H4 (cell line): Measurements from ENCODE around the gene SLC13A4. TPM values are rescaled to one million over a fixed set of nuclear protein-coding genes. Genes with fewer than 3 reads are reported as not detected.
"Not testable (repeated sequence)": the region's sequence is repeated elsewhere in the genome, so short reads cannot be mapped to it uniquely, and the experiment has no call there.

Experiments
- DNase-seq: peaks from one replicate; pipeline ENCODE4 v3.0.0-alpha.2; 2015; ENCODE audit warnings: low spot score
- total RNA-seq: library from RNA; depleted of rRNA; stranded (reverse); fragments of >200 nt; shearing (Covaris generic); gene quantifications from 2 replicates; pipeline ENCODE4 v1.2.3, GENCODE V29; 2014; rRNA removed

Gene SLC13A4
- not detected in 2 replicates for total RNA-seq

GRCh38 chr7:135728136-135728669 is at the start of gene SLC13A4:
SLC13A4 (minus strand) TSS chr7:135728186; CDS start chr7:135727496, 690 bp downstream.
- no peak for DNase-seq

GRCh38 chr7:135775915-135776314 is 47.9 kb upstream of the SLC13A4 start:
- not testable (repeated sequence) for DNase-seq

DNA sequence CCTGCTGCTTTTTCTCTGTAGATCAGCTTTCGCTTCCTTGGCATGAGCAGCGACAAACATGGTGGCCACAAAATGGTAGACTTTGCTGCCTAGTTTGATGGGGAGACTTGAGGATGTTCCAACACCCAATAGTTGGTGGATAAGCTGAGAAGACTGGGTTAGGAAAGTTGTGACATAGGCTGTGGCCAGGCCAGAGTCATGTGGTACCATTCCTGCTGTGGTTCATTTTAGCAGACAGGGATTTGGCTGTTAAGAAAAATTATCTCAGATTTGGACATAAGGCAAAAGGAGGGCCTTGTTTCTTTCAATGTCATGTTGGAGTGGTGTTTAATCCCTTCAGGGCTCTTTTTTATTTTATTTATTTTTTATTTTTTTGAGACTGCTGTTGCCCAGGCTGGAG is 47.2 kb upstream of the SLC13A4 start:
- DNase-seq: peak; percentile 24

DNA sequence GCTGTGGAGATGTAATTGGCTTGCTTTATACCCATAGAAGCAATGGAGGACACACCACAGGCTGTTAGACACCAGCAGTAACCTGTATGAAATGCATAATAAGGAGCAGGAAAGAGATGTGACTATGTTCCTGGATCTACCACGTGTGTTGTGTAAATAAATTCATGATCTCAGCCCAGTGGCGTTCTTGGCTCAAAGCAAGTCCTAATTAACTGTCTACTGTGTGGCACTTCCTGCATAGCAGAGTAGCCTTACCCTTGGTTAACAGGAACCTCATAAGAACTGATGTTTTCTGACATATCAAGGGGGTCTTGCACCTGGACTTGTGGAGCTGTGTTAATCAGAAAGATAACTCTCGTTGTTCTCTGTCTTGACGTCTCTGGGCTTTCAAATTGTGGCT is 46.3 kb upstream of the SLC13A4 start:
- peak; percentile 97 for DNase-seq

- no peak for DNase-seq
Observed at GRCh38 chr7:135773464-135773863, 45.5 kb upstream of the SLC13A4 start.

DNA sequence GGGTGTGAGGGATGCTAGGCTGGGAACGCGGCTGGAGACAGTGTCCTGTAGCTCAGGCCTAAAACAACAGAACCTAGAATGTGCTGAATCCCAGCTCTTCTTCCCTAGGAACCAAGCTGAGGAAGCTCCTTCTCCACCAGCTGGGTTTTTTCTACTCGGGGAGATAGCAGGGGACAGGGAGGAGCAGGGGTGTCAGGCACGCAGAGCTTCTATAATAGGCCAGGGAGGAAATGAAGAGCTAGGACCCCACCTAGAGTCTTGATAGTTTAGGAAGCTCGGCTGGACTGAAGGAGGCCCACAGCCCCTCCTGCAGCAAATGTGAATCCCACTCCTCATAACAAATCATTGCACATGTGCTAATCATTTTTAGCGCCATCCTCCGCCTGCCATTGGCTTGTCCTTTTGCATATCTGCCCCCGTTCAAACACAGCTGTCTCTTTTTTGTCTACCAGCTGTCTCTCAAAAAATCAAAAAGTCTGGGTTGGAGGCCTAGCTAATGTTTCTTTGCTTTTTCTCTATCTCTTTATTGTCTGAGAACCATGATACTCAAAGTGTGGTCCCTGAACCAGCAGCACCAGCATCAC is 44.7 kb upstream of the SLC13A4 start:
- DNase-seq: no peak

- peak; percentile 80 for DNase-seq
Observed at GRCh38 chr7:135771961-135772638, 44.1 kb upstream of the SLC13A4 start.

- DNase-seq: no peak
Observed at GRCh38 chr7:135771051-135771450, 43.1 kb upstream of the SLC13A4 start.

DNA sequence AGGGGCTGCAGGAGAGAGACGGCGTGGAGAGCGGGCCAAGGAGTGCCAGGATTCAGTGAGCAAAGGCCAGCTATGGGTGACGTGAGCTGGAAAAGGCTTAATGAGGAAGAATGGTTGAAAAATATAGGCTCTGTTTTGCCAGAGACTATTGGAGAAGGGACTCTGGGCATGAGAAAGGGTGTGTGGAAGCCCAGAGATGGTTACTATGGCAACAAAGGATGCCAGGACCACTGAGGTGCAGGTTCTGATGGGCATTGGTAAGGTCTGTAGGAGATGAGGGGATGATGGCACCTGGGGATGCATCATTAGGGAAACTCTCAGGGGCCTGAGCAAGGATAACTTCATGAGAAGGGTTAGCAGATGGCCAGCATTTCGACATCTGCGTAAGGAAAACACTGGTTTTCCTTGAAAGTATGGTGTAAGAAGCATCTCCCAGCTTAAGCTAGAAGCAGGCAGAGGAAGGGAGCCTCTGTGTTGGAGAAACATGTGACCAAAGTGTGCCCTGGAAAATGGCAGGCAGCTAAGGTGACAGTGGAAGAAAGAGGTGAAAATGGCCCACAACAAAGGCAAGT is 42.2 kb upstream of the SLC13A4 start:
- no peak for DNase-seq

DNA sequence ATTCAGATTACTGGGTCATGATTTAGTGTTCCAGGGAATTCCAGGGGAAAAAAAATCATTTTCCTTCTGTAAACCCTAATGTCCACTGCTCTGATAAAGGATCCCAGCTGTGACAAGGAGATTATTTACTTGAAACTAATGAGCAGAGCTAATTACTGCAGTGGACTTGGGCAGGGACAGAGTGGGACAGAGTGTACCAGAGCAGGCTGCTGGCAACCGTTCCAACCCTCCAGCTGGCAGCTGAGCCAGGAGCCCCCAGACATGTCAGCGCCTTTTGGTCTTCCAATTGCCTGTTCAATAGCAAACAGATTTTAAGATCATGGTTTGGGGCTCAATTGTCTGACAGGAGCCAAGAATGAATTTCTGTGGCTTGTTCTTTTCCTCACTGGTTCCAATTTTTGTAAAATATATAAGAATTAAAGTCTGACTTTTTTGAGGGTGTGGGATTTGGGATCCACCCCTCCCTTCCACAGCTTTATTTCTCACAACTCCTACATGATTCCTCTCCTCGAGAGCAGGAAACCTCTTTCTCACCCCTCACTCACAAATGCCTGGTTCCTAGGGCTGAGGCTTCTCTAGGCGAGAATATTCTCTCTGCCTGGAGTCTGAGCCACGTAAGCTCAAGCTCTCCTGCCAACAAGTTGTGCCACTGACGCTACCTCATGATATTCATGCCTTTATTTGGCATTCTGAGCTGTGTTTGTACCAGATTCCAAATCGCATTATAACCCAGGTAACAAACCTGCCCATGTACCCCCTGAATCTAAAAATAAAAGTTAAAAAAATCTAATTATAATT is 41.2 kb upstream of the SLC13A4 start:
- DNase-seq: no peak

DNA sequence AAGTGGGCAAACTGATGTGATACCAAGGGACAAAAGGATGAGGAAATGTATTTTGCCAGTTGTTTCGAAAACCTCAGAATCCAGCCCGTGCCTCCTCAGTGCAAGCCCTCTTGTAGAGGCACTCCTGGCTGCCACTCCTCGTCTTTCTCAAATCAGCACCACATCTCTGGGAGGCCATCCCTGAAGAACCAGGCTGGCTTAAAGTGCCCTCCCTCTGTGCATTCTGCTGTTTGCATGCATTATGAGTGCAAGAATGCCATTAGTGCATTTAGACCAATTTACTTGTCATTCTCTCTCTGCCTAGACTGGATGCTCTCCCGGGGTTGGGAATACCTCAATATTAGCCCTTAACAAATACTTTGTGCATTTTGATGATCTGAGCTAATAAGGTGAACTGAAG is 40.5 kb upstream of the SLC13A4 start:
- no peak for DNase-seq

GRCh38 chr7:135768064-135768463 is 40.1 kb upstream of the SLC13A4 start:
- no peak for DNase-seq

DNA sequence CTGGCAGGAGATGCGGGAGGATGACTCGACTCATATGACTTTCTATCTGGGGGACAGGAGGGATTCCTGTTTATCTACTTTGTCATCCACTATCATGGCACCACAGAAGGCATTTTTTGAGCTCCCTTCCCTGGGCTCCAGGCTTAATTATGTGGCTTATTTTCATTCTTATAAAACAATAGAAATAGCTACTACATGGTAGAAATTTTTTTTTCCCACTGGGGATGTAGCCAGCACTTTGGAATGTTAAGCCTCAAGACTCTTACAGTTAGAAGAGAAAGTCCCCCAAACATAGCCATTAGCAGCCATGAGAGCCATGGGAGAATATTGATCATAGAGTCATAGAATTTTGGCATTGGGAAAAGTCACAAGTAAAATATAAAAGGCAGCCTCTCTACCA is 35.3 kb upstream of the SLC13A4 start:
- DNase-seq: no peak

- DNase-seq: peak; percentile 58
Observed at GRCh38 chr7:135761751-135762488, 33.9 kb upstream of the SLC13A4 start.

- no peak for DNase-seq
Observed at GRCh38 chr7:135759532-135759931, 31.5 kb upstream of the SLC13A4 start.

DNA sequence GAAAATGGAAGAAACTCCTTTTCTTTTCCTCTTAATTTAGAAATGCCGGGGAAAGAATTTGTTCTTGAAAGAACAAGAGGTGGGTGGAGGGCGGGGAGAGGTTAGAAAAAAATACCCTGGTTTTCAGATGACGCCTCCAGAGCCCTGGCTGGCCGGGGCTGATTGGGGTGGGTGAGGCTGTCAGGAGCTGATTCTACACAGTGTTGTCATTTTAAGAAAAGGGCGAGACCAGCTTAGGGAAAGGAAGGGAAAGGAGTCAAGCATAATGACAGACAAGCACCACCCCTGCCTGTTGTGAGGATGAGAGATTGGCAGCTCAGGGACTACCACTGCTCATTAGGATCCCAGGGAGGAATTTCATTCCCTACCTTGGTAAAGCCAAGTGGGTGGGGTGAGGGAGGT is 30.5 kb upstream of the SLC13A4 start:
- DNase-seq: no peak

DNA sequence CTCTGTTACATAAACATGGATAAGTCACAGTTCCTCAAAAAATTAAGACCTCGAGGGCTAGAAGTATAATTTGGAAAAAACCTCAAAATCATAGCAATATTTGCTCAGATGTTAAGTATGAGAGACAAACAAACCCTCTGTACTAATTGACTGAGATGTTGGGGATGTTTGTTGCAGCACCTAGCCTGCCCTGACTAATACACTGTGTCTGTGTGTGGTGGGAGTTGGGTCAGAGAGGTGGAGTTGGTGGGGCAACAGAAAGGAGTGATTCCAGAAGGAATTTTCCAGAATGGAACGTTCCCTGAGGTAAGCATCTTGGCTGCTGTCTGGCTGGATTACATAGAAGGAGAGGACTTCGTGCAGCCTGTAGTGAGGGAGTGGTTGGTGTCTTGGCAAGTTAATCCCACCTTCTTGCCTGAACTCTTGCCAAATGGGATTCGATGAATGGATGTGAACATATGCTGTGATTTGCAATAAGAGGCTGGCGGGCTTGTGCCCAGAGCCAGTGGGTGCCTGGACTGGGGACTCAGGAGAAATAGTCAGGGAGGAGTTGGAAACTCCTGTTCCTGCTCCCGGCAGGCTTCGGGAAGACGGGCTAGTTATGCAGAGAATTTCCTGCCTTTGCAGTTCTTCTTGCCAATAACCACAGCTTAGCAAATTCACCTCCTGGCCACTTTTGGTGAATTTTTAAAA is 29.9 kb upstream of the SLC13A4 start:
- DNase-seq: no peak

GRCh38 chr7:135756191-135756590 is 28.2 kb upstream of the SLC13A4 start:
- DNase-seq: no peak

- DNase-seq: no peak
Observed at GRCh38 chr7:135755351-135755753, 27.4 kb upstream of the SLC13A4 start.

DNA sequence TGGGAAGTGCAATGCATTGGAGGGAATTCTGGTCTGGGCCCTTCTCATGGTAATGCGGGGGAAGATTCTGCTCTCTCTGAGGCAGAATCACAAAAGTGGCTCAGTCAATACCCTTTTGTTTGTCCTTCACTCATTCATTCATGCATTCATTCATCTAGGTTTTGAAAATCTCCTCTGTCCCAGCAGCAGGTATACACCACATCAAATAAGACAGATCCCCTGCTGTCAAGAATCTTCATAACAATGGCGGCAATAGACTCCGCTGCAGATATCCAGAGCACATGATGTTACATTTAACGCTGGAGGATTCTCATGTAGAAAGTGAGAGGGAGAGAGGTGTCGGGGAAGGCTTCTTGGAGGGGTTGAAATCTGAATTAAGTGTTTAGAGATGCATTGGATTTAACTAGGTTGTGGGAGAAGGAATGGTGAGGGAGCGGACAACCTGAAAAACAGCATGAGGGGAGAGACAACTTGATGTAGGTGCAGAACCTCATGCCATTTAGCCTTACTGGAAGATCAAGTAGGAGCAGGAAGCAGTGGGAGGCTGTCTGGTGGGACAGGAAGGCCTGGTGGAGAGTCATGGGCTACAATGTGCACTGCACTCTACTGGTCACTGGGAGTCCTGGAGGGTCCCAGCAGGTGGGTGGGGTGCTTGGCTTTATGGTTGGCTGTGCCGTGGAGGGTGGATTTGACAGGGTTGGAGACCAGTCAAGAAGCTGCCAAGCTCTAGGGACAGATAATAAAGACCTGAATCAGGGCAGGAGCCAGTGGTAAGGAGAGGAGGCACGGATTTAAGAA is 25.8 kb upstream of the SLC13A4 start:
- DNase-seq: no peak
